Measurements from ENCODE around the gene LILRB4.
"Not testable (repeated sequence)": the region's sequence is repeated elsewhere in the genome, so short reads cannot be mapped to it uniquely, and the experiment has no call there.

Gene LILRB4

DNA sequence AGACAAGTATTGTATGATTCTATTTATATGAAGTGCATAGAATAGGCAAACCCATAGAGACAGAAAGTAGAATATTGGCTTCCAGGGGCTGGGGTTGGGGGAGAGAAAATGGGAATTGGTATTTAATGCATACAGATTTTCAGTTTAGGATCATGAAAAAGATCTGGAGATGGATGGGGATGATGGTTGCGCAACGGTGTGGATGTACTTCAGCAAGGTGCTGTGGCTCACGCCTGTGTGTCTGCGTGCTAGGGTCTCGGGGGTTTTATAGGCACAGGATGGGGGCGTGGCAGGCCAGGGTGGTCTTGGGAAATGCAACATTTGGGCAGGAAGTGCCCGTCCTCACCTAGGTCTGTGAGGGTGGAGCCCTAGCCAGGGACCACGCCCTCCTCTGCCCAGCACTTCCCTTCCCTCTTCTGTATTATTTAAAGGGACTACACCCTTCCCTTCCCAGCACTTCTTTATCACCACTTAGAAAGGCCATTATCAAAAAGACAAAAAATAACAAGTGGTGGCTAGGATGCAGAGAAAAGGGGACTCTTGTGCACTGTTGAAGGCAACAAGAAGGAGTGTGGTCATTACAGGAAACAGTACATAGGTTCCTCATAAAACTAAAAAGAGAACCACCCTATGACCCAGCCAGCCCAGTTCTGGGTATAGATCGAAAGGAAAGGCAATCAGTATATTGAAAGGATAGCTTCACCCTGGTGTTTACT is 29.0 kb downstream of the LILRB4 start:
- no peak for DNase-seq (ENCODE audit: low read depth in 4 of 4, low spot score in 1 of 4)

DNA sequence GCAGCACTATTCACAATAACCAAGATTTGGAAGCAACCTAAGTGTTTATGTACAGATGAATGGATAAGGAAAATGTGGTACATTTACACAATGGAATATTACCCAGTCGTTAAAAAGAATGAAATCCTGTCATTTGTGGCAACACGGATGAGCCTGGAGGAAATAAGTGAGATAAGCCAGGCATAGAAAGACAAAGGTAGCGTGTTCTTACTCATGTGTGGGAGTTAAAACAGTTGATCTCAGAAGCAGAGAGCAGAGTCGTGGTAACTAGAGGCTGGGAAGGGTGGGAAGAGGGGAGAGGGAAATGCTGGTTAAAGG is 29.5 kb downstream of the LILRB4 start:
- no peak for DNase-seq (ENCODE audit: low read depth in 4 of 4, low spot score in 1 of 4)

DNA sequence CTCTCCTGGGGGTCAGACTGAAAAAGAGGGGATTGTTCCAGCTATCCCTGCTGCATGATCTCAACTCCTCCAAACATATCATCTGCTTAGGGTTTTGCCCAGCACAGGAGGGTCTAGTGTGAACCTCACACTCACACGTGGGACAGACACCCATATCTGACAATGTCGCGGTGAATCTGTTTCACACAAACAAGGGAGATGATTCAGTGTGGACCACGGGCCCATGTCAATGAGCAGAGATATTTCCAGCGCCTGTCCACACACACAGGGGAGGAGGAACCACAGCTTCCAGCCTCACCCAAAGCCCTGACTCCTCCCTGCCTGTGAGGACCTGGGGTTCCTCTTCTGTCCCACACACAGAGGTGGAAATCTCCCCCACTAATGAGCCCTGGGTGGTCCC is 31.9 kb downstream of the LILRB4 start:
- DNase-seq (ENCODE audit: low read depth in 4 of 4, low spot score in 1 of 4), result no peak

- DNase-seq (ENCODE audit: low read depth in 4 of 4, low spot score in 1 of 4), result no peak
These were observed 33.3 kb downstream of the LILRB4 start for GRCh38 chr19:54696117-54696548.

DNA sequence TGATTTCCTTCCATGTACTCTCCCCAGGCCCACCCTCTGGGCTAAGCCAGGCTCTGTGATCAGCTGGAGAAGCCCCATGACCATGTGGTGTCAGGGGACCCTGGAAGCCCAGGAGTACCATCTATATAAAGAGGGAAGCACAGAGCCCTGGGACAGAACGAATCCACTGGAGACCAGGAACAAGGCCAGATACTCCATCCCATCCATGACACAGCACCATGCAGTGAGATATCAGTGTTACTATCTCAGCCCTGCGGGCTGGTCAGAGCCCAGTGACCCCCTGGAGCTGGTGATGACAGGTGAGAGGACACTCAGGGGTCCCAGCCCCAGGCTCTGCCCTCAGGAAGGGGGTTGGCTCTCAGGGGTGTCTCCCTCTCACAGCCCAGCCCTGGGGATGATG is 34.0 kb downstream of the LILRB4 start:
- DNase-seq (ENCODE audit: low read depth in 4 of 4, low spot score in 1 of 4), result no peak

- DNase-seq (ENCODE audit: low read depth in 4 of 4, low spot score in 1 of 4), result not testable (repeated sequence)
These were observed 34.9 kb downstream of the LILRB4 start for GRCh38 chr19:54697716-54698115.

DNA sequence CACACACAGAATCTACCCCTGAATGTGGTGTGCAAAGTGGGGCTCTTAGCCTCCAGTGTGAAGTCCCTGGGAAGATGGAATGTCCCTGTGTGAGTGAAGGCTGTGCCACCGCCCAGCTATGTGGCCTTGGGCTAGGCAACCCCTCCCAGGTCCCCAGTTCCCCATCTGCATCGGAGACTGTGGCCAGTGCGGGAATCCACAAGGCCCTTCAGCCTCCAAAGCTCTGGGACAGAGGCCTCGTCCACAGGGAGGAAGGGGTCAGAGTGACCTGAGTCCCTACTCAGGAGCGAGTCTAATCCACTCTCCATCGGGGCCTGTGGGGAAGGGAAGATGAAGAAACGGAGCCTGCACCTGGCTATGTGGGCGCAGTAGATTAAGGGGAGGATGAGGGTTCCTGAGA is 42.1 kb downstream of the LILRB4 start:
- no peak for DNase-seq (ENCODE audit: low read depth in 4 of 4, low spot score in 1 of 4)

- no peak for DNase-seq (ENCODE audit: low read depth in 4 of 4, low spot score in 1 of 4)
These were observed 45.2 kb downstream of the LILRB4 start for GRCh38 chr19:54707962-54708361.

DNA sequence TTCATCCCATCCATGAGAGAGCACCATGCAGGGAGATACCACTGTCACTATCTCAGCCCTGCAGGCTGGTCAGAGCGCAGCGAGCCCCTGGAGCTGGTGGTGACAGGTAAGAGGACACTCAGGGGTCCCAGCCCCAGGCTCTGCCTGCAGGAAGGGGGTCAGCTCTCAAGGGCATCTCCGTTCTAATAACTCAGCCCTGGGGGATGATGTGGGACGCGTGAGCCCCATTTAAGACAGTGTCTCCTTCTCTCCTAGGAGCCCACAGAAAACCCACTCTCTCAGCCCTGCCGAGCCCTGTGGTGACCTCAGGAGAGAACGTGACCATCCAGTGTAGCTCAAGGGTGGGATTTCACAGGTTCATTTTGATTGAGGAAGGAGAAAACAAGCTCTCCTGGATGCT is 46.0 kb downstream of the LILRB4 start:
- no peak for DNase-seq (ENCODE audit: low read depth in 4 of 4, low spot score in 1 of 4)

- DNase-seq (ENCODE audit: low read depth in 4 of 4, low spot score in 1 of 4), result no peak
These were observed 46.6 kb downstream of the LILRB4 start for GRCh38 chr19:54709212-54709948.

- not testable (repeated sequence) for DNase-seq (ENCODE audit: low read depth in 4 of 4, low spot score in 1 of 4)
These were observed 47.2 kb downstream of the LILRB4 start for GRCh38 chr19:54709956-54710355.
